Colonic mucosa (tissue), 4 donors: ENCODE results near the gene PRKAR1B. TPM values are rescaled to one million over a fixed set of nuclear protein-coding genes. Genes with fewer than 3 reads are reported as not detected.

ENCODE experiments used
- DNase-seq: peaks from one replicate; pipeline ENCODE4 v3.0.0-alpha.2; 2020
- H3K27ac ChIP-seq: fragments of 200-600 bp; one replicate; pipeline ENCODE4 v1.8.0; 2021
- H3K27me3 ChIP-seq: fragments of 200-600 bp; one replicate; pipeline ENCODE4 v1.8.0; 2021
- H3K36me3 ChIP-seq: fragments of 200-600 bp; one replicate; pipeline ENCODE4 v1.8.0; 2021
- H3K4me1 ChIP-seq: fragments of 200-600 bp; one replicate; pipeline ENCODE4 v1.8.0; 2021; ENCODE audit warnings: mild to moderate bottlenecking
- H3K4me3 ChIP-seq: fragments of 200-600 bp; one replicate; pipeline ENCODE4 v1.8.0; 2021
- H3K9ac ChIP-seq, 2 donors: one replicate each; pipeline ENCODE4 v1.7.0; 2013; ENCODE audit warnings: control low read depth in 2 of 2, low read depth in 2 of 2, low read length in 2 of 2
- H3K9me3 ChIP-seq: fragments of 200-600 bp; one replicate; pipeline ENCODE4 v1.8.0; 2021
- intact Hi-C: fragments of 100-400 bp; cut with DNase I; formaldehyde crosslinking; loops from one replicate; pipeline ENCODE4 v1.14.1; 2022
- total RNA-seq, 2 donors: library from RNA; stranded (reverse); fragmentation: NEBNext Ultra II Directional in 1 of 2; extraction: Animal tissue kit (Norgen Biotek cat#: 25700) in 1 of 2; gene quantifications; one replicate each; pipeline ENCODE4 v1.2.1, GENCODE V29; 2021
- TF ChIP-seq, protein P1 (sequence below): fragments of 200-600 bp; IDR thresholded peaks from one replicate; pipeline ENCODE4 v1.8.0; 2022; ENCODE audit warnings: antibody characterized with exemption, mild to moderate bottlenecking
- donor health status: healthy.
- donor health status: DM: no; HTN: no; CAD: no.
- donor health status: DM: no; HTN: no; CAD: no.

Gene PRKAR1B
- total RNA-seq, 2 donors from 2014 or later, result 19.2 to 32.8 TPM

GRCh38 chr7:596819-597182 is 130.3 kb downstream of the PRKAR1B start:
- intact Hi-C loops, result no loop called here
- Histone ChIP-seq H3K4me1 (no peaks in the 10 kb centered on the region), H3K27ac (no peak overlapping the region), H3K9ac (no peak overlapping the region), H3K36me3 (no peaks in the 10 kb centered on the region), H3K27me3 (no peaks in the 10 kb centered on the region), H3K4me3 (no peak overlapping the region), H3K9me3 (no peaks in the 10 kb centered on the region)
- no peak for DNase-seq
- TF ChIP-seq, protein P1, sequence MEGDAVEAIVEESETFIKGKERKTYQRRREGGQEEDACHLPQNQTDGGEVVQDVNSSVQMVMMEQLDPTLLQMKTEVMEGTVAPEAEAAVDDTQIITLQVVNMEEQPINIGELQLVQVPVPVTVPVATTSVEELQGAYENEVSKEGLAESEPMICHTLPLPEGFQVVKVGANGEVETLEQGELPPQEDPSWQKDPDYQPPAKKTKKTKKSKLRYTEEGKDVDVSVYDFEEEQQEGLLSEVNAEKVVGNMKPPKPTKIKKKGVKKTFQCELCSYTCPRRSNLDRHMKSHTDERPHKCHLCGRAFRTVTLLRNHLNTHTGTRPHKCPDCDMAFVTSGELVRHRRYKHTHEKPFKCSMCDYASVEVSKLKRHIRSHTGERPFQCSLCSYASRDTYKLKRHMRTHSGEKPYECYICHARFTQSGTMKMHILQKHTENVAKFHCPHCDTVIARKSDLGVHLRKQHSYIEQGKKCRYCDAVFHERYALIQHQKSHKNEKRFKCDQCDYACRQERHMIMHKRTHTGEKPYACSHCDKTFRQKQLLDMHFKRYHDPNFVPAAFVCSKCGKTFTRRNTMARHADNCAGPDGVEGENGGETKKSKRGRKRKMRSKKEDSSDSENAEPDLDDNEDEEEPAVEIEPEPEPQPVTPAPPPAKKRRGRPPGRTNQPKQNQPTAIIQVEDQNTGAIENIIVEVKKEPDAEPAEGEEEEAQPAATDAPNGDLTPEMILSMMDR, result no peak

GRCh38 chr7:596071-596818 is 130.8 kb downstream of the PRKAR1B start:
- Histone ChIP-seq H3K4me1 (no peaks in the 10 kb centered on the region), H3K36me3 (no peaks in the 10 kb centered on the region), H3K9ac (no peak overlapping the region), H3K9me3 (no peaks in the 10 kb centered on the region), H3K27ac (no peak overlapping the region), H3K27me3 (no peaks in the 10 kb centered on the region), H3K4me3 (no peak overlapping the region)
- no peak for DNase-seq
- intact Hi-C loops, result no loop called here
- TF ChIP-seq, protein P1, result no peak

DNA sequence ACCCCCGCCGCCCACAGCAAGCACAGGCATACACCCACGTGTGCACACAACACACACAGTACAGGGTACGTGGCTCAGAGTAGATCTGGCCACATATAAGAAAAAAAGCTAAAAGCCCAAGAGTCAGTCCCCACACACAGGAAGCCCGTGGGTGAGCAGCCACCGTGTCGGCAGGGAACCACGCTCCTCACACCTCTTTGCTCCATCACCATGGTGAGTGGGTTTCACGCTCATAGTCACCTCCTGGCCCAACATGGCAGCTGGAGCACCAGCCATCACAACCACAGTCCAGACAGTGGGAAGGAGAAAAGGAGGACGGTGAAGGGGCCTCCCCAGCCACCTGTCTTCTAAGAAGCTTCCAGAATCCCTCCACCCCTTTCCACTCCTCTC is 131.5 kb downstream of the PRKAR1B start:
- Histone ChIP-seq H3K9ac (no peak overlapping the region), H3K36me3 (no peaks in the 10 kb centered on the region), H3K9me3 (no peaks in the 10 kb centered on the region), H3K27me3 (no peaks in the 10 kb centered on the region), H3K27ac (no peak overlapping the region), H3K4me1 (no peaks in the 10 kb centered on the region), H3K4me3 (no peak overlapping the region)
- DNase-seq, result no peak
- TF ChIP-seq, protein P1, result no peak
- intact Hi-C loops, result no loop called here

- no peak for DNase-seq
- H3K27me3 ChIP-seq, result no peaks in the 10 kb centered on the region
- TF ChIP-seq, protein P1, result no peak
Measured at GRCh38 chr7:594920-595620, 132.0 kb downstream of the PRKAR1B start.

DNA sequence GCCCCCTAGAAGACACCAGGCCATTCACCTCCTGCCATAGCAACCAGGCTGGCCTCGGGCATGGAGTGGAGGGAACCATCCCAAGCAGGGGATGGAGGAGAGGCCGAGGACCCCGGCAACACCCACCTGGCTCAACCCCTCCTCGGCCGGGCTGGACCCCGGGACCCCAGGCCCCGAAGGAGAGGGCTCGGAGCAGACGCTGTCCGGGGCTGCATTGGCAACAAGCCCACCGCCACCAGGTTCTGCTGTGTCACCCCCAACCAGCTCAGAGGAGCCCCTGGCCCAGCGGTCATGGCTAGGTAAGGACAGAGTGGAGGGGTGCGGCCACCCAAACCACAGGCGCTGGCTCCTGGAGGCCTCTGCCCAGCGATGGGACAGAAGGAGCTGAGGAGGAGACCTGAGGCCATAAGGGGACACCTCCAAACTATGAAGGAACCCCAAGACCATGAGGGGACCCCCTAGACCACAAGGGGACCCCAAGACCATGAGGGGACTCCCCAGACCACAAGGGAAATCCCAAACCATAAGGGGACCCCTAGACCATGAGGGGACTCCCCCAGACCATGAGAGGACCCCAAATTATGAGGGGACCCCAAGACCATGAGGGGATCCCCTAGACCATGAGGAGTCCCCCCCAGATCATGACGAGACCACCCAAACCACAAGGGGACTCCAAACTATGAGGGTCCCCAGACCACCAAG is 132.7 kb downstream of the PRKAR1B start:
- intact Hi-C loops, result no loop called here
- Histone ChIP-seq H3K9me3 (no peaks in the 10 kb centered on the region), H3K4me1 (no peaks in the 10 kb centered on the region), H3K27ac (no peak overlapping the region), H3K27me3 (no peaks in the 10 kb centered on the region), H3K36me3 (no peaks in the 10 kb centered on the region), H3K9ac (no peak overlapping the region), H3K4me3 (no peak overlapping the region)
- TF ChIP-seq, protein P1, result no peak
- no peak for DNase-seq

More at GRCh38 chr7:594920-595620, 132.0 kb downstream of the PRKAR1B start:
- no peaks in the 10 kb centered on the region for H3K36me3 ChIP-seq
- no peak overlapping the region for H3K4me3 ChIP-seq
- H3K4me1 ChIP-seq, result no peaks in the 10 kb centered on the region
- H3K9ac ChIP-seq, result no peak overlapping the region
- H3K9me3 ChIP-seq, result no peaks in the 10 kb centered on the region
- intact Hi-C loops, result no loop called here
- H3K27ac ChIP-seq, result no peak overlapping the region
